NCI-H2081 treated with DMSO at 0.1 percent for 48 hours (cell line): ENCODE data around the gene ZFP36L1.

Experiments
- DNase-seq: peaks from one replicate; lab custom pipeline; 2025; lab: John Stamatoyannopoulos, UW

The ZFP36L1 gene, protein sequence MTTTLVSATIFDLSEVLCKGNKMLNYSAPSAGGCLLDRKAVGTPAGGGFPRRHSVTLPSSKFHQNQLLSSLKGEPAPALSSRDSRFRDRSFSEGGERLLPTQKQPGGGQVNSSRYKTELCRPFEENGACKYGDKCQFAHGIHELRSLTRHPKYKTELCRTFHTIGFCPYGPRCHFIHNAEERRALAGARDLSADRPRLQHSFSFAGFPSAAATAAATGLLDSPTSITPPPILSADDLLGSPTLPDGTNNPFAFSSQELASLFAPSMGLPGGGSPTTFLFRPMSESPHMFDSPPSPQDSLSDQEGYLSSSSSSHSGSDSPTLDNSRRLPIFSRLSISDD

DNA sequence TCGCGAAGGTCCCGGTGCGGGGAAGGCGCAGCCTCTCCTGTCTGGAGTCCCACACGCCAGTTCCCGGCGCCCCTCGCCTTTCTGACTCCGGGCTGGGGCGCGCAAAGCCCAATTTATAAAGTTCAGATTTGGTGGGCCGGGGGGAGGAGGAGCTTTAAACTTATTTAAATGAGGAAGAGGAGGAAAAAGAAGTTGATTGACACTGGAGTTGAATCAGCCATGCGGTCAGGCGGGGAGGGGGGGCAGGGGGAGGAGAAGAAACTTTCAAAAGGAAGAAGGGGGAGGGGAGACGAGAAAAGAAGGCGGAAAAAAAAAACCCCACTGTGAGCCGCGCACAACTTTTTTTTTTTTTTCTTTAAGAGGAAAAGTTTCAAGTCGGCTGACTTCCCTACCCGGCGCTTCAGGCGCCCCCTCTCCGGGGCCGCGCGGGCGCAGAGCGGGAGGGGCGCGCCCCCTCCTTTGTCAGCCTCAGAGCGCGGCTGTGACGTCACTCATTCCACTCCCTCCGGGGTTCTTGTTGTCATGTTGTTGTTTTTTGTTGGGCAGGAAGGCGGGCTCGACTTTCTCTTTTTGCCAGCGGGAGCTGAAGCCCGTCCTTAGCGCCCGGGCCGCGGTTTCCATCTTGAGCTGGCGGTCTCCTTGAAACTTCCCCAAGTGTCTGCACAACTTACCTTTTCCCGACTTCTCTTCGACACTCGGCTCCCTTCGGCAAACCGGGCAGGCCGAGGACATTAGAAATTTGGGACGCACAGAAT, at the start of gene ZFP36L1:
Gene ZFP36L1 (minus strand): TSS at position 89 of the 755 bp plus-strand sequence. CDS start 129 bp downstream, outside the sequence.
- no peak for DNase-seq

DNA sequence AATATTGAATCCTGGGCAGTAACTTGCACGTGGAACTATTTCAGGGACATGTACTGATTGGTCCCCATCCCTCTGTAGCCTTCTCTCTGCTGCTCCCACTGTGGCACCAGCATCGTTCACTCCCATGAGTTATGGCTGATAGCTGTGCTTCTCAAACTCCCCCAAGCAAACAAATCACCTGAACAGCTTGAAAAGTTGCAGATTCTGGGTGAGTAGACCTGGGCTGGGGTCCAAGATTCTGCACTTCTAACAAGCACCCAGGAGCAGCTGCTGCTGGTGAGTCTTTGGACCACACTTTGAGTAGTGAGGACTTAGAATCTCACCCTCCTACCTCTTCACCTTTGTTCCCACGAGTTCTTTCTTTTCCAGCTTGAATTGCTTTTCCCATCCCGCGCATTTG, 49.4 kb upstream of the ZFP36L1 start:
- DNase-seq: no peak

DNA sequence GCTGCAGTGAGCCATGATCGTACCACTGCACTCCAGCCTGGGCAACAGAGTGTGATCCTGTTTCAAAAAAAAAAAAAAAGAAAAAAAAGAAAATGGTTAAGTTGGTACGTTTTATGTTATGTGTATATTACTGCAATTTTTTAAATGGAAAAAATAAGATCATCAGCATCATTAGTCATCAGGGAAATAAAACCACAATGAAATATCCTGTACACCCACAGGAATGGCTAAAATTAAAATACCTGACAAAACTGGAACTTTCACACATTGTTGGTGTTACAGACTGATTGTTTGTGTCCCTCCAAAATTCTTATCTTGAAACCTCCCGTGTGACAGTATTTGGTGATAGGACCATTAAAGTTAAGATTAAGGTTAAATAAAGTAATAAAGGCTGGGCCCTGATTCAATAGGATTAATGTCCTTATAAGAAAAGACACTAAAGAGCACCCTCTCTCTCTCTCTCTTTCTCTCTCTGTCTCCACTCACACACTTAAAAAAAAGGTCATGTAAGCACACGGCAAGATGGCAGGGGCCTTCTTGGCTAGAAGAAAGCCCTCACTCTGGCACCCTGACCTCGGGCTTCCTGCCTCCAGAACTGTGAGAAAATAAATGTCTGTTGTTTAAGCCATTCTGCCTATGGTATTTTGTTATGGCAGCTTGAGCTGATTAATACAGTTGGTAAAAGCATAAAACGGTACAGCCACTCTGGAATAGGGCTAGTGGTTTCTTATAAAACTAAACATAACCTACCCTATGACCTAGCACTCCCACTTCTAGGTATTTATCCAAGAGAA, 48.3 kb upstream of the ZFP36L1 start:
- no peak for DNase-seq

DNA sequence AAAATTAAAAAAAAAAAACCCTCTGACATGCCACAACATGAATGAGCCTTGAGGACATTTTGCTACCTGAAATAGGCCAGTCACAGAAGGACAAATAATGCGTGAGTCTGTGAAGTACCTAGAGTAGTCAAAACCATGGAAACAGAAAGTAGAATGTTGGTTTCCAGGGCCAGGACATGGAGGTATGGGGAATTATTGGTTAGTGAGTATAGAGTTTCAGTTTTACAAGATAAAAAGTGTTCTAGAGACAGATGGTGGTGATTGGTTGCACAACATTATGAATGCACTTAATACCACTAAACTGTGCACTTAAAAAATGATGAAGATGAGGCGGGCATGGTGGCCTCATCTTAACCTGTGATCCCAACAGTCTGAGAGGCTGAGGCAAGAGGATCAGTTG, 47.6 kb upstream of the ZFP36L1 start:
- no peak for DNase-seq

DNA sequence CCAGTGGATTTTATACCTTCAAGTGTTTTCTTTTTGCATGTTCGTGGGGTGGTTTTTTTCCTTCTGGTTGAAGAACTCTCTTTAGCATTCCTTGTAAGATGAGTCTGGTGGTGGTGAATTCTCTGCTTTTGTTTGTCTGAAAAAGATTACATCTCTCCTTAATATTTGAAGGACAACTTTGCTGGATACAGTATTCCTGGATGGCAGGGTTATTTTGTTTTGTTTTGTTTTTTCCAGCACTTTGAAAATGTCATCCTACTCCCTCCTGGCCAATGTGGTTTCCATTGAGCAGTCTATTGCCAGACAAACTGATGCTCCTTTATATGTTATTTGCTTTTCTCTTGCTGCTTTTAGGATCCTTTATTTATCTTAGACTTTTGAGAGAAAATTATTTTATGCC, 43.2 kb upstream of the ZFP36L1 start:
- DNase-seq: no peak

DNA sequence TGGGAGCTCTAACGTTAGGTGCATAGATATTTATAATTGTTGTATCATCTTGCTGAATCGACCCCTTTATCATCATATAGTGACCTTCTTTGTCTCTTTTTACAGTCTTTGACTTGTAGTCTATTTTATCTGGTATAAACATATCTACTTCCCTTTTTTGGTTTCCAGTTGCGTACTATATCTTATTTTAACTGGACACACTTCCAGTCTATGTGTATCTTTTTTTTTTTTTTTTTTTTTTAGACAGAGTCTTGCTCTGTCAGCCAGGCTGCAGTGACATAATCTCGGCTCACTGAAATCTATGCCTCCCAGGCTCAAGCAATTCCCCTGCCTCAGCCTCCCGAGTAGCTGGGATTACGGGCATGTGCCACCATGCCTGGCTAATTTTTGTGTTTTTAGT, 41.9 kb upstream of the ZFP36L1 start:
- DNase-seq: no peak

DNA sequence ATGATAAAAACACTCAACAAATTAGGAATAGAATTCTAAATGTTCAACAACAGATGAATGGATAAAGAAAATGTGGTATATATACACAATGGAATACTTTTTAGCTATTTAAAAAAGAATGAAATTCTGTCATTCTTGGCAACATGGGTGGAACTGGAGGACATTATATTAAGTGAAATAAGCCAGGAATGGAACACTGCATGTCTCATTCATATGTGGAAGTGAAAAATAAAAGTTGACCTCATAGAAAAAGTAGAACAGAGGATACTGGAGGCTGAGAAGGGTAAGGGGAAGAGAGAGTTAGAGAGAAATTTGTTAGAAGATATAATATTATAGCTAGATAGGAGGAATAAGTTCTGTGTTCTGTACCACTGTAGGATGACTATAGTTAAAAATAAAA, 35.8 kb upstream of the ZFP36L1 start:
- DNase-seq: no peak

DNA sequence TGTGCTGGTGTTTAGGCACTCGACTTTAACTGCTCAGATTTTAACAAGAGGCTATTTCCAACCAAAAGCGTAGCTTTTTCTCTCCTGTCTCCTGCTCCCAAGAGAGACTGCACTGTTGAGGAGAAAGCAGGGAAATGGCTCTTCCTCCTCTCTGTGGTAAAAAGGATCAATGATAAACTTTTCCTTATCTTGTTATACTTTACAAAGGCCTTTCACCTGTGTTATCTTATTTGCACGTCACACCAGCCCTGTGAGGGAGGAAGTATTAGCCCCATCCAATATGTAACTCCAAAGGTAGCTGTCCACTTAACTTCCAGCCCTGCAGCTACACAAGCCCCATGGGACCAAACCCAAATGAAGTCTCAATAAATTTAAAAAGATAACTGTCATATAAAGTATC, 32.9 kb upstream of the ZFP36L1 start:
- DNase-seq: no peak

DNA sequence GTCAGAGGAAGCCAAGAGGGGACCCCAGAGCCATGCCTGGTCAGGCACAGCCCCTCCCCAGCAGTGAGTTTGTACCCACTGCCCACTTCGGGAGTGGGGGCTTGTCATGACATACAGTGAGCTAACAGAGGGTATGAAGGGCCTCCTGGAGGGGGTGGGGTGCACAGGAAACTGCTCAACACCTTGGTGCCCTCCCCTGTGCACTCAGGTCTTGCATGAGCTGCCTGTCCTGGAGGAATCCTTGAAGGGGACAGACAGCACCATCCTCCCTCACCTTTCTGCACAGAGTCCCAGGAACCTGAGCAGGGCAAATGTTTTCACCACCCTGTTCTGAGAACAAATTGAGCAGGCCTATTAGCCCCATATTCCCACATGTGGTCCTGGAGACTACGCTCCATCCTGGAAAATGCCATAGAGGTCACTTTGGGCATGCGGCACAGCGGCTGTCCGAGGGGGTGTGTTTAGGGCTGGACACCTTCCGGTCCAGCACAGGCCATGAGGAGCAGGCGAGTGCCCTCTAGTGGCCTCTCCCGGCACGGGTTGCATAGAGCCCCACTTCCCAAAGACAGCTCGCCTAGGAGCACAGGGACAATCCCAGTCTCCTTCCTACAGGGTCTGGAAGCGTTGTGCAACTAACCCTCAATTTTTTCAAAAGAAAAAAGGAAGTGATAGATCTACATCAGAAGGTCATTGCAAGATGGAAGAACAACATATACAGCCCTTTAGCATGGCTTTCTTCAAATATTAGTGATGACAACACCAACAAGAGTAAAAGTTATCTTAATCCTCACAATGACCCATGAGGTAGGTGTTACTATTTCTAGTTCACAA, 31.9 kb upstream of the ZFP36L1 start:
- DNase-seq: no peak

DNA sequence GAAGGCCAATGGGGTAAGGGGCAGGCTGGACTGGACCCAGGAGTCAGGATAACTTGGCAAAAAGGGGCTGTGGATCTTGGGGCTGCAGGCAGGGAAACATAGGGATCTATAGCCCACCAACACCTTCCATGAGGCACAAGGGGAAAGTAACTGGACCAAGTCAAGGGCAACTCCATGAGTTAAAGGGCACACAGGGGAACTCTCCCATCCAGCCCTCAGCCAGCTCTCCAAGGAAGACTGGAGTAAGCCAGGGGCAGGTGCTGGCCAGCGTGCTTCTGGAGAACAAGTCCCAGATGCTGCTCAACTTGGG, 31.3 kb upstream of the ZFP36L1 start:
- DNase-seq: no peak

DNA sequence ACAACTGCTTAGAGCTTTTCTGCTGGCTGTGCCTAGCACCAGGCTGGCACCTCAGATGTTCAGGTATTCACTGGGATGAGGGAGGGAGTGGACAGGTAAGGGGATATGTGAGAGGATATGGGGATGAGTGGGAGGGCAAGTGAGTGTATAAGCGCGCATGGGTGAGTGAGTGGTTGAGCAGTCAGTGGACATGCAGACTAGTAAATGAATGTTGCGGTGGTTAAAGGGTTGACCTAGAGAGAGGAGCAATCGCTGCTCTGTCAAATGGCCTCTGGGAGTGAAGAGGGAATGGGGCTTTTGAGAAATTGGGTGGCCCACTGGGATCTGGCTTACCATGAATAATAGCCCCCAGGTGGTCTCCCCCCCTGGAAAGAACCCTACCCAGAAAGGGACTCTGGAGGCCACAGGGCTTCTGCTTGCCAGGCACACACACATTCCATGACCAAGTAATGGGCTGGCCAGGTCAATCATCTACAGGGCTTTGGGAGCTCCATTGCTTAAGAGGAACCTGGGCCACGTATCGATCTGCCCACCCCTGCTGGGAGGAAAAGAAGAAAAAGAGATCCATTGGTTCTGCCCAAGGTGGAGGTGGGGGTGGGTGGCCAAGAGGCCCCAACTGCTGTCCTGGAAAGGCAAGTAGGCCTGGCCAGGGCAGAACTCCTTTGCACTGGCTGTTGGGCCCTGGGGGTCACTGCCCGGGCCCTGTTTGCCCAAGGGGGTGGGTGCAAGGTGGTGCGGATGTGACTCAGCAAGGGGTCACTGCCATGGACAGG, 30.8 kb upstream of the ZFP36L1 start:
- no peak for DNase-seq

DNA sequence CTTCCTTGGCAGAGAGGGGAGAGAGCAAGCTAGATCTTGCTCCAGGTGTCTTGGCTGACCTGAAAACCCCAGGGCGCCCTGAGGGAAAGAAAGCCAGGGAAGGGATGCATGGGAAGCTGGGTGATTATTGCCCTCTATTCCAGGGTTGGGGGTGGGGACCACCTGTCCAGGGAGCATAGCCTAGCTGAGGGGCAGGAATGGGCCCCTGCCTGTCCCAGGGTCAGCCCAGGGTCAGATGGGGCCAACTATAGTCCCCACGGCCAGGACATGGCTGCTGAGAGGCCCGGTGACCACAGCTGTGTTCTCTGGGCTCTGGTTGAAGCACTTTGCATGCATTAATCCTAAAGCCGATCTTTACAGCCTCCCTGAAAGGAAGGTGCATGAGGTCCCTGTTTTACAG, 30.1 kb upstream of the ZFP36L1 start:
- DNase-seq: no peak

DNA sequence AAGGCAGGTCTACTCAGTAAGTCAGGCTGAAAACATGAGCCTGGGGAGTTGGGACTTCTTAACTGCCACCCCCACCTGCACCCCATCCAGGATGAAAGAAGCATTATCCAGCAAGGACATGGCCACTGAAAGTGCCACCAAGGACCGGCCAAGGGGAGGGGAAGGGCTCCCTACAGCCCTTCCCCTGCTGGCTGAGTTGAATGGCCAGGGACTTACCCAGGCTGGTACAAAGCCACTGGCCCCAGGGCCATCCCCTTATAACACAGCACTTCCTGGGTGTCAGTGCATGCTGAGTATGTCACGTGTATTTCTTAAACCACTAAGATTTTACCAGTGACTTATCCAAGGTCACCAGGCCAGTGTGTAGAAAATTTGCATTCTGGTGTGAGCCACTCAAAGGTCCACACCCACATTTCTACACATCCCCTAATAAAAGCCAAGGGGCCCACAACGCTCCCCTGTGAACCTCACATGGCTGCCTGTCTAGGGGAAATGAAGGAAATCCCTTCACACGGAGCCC, 29.3 kb upstream of the ZFP36L1 start:
- DNase-seq: no peak

DNA sequence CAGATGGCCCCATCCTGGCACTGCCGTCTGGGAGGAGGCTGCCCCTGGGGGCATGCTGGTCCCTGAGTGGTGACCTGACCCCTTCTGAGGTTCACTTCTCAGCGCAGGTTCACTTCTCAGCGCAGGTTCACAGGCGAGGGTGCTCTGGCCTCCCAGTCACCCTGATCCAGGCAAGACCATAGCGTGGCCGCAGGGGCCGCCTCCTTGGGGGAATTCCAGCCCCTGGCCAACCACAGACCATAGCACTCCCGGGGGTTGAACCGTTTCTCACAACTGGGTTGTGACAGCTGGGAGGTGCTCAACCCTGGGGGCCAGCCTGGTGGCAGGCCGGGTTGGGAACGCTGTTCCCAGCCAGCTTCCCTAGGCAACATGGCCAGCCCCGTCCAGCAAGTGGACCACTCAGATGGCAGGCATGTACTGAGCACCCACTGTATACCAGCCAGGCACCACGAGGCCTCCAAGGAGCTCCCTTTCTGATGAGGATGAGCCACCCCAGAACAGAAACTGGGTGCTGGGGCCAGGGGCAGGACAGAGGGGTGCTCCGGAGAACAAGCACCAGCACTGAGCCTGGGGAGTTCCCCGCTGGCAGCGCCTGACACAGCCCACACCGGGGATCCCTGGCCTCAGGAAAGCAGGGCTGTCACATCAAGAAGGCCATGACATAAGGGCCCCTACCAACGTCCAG, 28.3 kb upstream of the ZFP36L1 start:
- DNase-seq: no peak

DNA sequence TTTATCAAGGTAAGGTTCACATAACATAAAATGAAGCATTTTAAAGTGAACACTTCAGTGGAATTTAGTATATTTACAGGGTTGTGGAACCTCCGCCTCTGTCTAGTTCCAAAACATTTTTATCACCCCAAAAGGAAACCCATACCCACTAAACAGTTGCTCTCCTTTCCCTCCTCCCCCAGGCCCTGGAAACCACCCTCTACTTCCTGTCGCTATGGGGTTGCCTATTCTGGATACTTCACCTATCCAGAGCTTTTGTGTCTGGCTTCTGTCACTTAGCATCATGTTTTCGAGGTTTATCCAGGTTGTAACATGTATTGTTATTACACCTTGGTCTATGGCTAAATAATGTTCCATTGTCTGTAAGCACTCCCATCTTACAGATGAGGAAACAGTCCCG, 27.7 kb upstream of the ZFP36L1 start:
- DNase-seq: no peak

DNA sequence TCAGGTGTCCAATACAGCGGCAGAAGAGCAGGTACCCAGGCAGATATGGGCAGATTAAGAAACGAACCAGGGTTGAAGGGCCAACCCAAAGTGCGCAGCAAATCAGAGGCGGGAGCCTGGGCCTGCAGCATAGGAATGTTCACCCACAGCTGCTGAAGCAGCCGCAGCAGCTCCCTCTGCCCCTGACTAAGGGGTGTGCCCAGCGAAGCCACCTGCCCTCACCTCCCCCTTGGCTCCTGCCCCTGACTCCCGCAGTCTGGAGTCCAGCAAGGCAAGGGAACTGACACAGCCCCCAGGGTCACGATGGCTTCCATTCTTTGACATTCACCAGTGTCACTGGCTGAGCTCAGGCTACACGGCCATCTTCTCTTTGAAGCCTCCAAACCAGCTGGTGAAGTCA, 27.3 kb upstream of the ZFP36L1 start:
- DNase-seq: no peak

DNA sequence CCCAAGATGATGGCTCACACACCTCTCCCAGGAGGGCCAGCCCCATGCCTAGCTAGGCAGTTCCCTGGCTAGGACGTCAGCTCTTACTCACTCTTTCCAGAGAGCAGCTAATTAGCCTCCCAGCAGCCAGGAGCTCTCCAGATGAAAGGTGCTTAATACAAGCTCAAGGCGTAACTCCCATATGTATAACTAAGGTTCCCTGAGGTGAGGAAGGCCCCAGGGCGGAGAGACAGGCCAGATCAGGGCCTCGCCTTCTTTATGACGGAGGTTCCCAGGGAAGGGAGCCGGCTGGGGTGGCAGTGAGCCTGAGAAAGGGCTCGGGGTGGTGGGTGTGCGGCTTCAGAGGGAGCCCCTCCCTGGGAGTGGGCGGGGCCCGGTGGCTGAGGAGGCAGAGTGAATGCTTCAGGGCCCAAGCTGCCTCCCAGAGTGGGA, 26.4 kb upstream of the ZFP36L1 start:
- no peak for DNase-seq

DNA sequence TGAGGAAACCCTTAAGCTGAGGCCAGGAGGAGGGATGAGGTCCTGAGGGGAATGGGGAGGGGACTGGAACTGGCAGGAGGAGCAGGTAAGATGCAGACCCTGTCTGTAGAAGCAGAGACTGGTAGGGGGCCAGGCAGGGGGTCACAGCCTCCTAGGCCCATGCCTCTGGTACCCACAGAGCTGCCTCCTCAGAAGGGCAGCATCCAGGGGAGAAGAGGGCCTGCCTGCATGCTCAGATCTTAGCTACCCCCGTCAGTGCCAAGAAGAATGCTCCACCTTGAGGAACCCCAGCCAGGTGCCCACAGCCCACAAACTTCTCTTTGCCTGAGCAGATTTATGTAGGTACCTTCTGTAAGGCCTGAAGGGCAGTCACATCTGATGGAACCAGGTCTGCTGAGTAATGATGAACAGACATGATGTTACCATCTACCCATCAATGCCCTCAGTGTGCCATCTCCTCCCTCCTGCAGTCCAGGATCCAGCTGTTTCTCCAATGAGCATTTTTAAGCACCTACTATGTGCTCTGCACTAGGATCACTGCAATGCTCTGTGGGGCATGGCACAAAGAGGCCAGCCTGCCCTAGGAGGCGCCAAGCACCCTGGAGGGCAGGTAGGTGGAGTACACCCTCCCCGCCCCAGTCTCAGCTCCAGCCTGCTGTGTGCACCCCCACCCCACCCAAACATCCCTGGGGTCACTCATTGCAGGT, 24.8 kb upstream of the ZFP36L1 start:
- DNase-seq: no peak

DNA sequence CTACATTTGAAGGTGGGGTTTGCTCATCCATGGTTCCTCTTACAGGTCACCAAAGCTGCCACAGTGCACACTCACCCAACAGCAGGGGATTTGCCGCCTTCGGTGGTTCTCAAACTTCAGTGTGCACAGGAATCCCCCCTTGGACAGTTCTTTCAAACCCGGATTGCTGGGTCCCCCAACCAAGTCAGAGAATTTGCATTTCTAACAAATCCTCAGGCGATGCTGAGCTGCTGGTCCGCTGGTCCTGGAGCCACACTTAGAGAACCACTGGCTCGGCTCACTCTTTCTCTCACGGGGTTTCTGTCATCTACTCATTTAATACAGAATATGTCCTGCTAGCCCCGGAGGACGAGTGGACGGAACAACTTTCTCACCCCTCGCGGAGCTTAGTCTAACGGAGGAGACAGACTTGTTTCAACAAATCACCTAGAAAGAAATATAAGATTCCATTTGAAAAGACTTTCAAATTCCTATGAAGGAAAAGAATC, 24.1 kb upstream of the ZFP36L1 start:
- no peak for DNase-seq
